HL-60 (cell line): Measurements from ENCODE around the gene CCNJL.

ENCODE experiments used
- DNase-seq, 2 experiments: peaks; one replicate each; pipeline ENCODE4 v3.0.0-alpha.2; 2010 to 2020; ENCODE audit warnings: low read depth in 1 of 2, low spot score in 1 of 2
- H3K27ac ChIP-seq: fragments of 250-450 bp; sonication (Bioruptor Pico); replicated peaks from 2 replicates; pipeline ENCODE4 v1.5.1; 2020; ENCODE audit warnings: mild to moderate bottlenecking, moderate library complexity
- H3K27me3 ChIP-seq: fragments of 250-450 bp; sonication (Bioruptor Pico); 2 replicates; pipeline ENCODE4 v1.5.1; 2021; ENCODE audit warnings: mild to moderate bottlenecking, moderate library complexity; ENCODE audit not compliant: insufficient read depth, poor library complexity, severe bottlenecking
- H3K4me3 ChIP-seq: replicated peaks from 2 replicates; pipeline ENCODE4 v1.5.1; 2011; ENCODE audit warnings: mild to moderate bottlenecking, control low read depth, low read length; ENCODE audit not compliant: insufficient read depth
- CTCF ChIP-seq: IDR thresholded peaks from one replicate; pipeline ENCODE4 v1.5.1; 2011; ENCODE audit warnings: low read length, control low read depth, inconsistent platforms; ENCODE audit not compliant: insufficient read depth
- GABPA ChIP-seq: IDR thresholded peaks from 2 replicates; pipeline ENCODE4 v1.6.1; 2012; ENCODE audit warnings: low read depth
- POLR2AphosphoS5 ChIP-seq: IDR thresholded peaks from 2 replicates; pipeline ENCODE4 v1.6.1; 2012; ENCODE audit warnings: low read depth
- REST ChIP-seq: IDR thresholded peaks from 2 replicates; pipeline ENCODE4 v1.6.1; 2012; ENCODE audit warnings: low read depth; ENCODE audit not compliant: insufficient replicate concordance
- SPI1 ChIP-seq: IDR thresholded peaks from 2 replicates; pipeline ENCODE4 v1.6.1; 2012; ENCODE audit warnings: low read depth, mild to moderate bottlenecking, borderline replicate concordance

The CCNJL gene

GRCh38 chr5:160289721-160290120, 22.6 kb downstream of the CCNJL start:
- no peak for TF ChIP-seq SPI1
- Histone ChIP-seq H3K27ac (no peak overlapping the region), H3K4me3 (no peak overlapping the region), H3K27me3 (no peaks in the 10 kb centered on the region)
- no peak for DNase-seq

GRCh38 chr5:160289356-160289651, 23.1 kb downstream of the CCNJL start:
- no peak for DNase-seq
- Histone ChIP-seq H3K27me3 (no peaks in the 10 kb centered on the region), H3K27ac (no peak overlapping the region), H3K4me3 (no peak overlapping the region)
- no peak for TF ChIP-seq POLR2AphosphoS5
- no peak for TF ChIP-seq GABPA
- TF ChIP-seq REST: no peak
- TF ChIP-seq CTCF: no peak
- no peak for TF ChIP-seq SPI1

- Histone ChIP-seq H3K27ac (no peak overlapping the region), H3K4me3 (no peak overlapping the region)
Measured at GRCh38 chr5:160287378-160288051, 24.8 kb downstream of the CCNJL start.

GRCh38 chr5:160286947-160287346, 25.4 kb downstream of the CCNJL start:
- TF ChIP-seq GABPA (no peak), CTCF (no peak), POLR2AphosphoS5 (no peak), REST (no peak)
- no peak for DNase-seq
- Histone ChIP-seq H3K27me3 (no peaks in the 10 kb centered on the region), H3K4me3 (no peak overlapping the region), H3K27ac (no peak overlapping the region)

More at GRCh38 chr5:160287378-160288051, 24.8 kb downstream of the CCNJL start:
- H3K27me3 ChIP-seq: no peaks in the 10 kb centered on the region
- DNase-seq: no peak
- TF ChIP-seq CTCF: no peak
